Measurements from ENCODE around the gene CA5B.
"Not testable (repeated sequence)": the region's sequence is repeated elsewhere in the genome, so short reads cannot be mapped to it uniquely, and the experiment has no call there.

The CA5B gene

DNA sequence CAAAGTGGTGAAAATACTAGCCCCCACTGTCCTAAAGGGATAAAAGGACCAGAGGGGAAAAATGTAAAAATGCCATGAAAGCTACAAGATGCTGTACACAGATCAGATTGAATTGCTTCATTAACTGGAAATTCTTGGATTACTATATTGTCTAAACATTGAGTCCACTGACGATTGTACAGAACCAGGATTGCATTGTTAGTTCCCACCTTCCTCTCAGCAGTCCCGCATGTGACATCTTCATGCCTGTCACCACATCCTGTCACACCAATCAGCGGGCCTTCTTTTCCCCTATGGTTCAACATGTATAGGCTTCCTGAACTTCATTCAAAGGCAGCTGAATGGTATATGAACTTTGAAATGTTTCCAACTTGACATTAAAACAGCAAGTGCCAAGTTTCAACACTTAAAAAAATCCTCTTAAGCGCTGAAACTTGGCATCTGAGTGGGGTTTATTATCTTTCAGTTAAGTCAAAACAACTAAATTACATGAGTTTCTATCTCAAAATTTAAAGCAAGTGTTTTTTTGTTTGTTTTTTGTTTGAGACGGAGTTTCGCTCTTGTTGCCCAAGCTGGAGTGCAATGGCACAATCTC, 76.8 kb downstream of the CA5B start:
- DNase-seq (ENCODE audit: low read depth in 2 of 2): no peak

DNA sequence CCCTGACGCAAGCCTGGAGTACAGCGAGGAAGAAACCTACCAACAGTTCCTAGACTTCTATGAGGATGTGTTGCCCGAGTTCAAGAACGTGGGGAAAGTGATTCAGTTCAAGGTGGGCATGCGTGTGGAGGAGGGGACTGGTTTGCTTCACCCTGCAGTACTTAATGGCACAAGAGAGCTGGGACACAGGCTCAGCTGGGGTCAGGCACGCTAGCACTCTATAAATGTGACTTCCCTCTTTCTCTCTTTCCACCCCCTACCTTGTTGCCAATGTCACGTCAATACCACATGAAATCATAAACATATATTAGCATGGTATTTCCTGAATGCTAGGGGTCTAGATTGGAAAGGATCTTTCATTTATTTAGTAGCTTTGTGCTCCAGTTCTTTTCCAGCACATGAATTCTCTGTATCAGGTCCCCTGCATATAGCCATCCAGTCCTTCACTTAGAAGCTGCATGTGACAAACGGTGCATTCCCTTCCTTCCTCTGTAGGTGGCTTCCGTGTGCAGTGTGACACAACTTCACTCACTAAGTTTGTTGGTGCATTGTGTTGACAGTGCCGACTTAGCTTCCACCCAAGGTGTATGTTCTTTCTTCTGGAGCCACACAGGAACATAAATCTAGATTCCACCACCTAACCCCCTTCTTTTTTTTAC, 77.8 kb downstream of the CA5B start:
- DNase-seq (ENCODE audit: low read depth in 2 of 2): no peak

DNA sequence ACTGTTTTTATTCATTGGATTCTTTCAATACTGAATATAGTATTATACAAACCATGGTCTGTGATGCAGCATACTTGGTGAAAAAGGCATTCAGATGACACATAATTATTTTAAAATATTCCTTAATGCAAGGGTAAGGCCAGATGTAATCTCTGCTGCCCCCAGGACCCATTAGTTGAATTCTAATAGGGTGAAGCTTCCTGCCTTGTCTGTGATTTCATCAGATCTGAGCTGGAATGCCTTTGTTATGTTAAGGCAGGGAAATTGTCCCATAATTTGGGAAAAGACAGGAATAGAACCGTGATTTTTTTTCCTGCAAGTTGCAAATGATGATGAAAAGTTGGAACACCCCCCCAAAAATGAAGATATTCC, 78.4 kb downstream of the CA5B start:
- DNase-seq (ENCODE audit: low read depth in 2 of 2): no peak

DNA sequence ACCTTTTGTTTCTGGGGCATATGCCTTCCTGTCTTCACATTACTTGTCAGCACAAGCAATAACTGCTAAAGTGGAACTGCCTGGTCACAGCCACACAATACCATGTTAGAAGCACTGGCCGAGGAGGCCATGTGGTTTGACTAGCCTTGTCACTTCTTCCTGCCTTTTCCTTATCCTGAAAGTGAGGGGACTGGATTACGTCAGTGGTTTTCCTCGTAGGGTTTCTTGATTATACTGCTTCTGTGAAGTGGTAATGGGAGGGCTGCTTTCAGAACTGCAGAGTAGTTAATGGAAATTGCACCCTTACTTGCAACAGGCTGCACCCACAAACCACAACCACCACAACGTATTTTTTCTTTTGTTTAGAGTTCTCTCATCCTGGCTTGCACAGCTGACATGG, 78.8 kb downstream of the CA5B start:
- DNase-seq (ENCODE audit: low read depth in 2 of 2): peak in 1 of 2 experiments; percentile 15

DNA sequence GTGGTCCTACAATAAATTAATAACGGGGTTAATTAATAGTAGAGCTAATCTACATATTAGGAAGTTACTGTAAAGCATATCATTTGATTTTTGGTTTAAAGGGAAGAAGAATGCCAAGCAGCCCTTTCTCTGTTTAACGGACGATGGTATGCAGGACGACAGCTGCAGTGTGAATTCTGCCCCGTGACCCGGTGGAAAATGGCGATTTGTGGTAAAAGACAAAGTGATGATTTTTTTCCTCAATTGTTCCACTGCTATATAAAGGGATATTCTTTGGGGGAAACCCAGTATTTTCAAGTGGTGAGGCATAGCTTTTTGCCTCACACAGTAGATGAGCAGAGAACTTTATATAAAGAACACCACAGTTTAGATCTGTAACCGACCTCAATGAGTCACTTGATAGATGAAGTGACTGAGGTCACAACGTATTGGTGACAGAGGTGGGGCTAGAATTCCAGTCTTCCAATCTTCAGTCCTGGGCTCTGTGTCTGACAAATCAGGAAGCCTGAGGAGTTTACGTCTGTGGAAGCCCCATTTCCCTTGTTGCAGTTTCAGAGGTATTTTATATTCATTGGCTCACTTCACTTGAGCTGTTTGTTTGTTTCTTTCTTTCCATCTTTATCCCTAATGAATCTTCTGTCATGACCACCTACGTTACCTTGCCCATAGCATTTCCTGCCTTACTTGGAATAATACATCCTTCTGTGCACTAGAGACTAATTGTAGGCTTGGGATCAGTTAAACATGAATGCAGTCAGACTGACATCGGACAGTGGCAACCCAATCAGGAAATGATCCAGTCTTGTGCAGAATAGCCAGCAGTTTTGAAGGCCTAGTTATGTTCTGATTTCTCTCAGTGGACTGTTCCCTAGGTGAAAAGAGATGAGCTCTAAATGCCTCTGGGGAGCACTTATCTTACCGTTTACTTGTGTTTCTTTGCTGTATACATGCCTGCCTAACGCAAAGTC, 82.3 kb downstream of the CA5B start:
- no peak for DNase-seq (ENCODE audit: low read depth in 2 of 2)

DNA sequence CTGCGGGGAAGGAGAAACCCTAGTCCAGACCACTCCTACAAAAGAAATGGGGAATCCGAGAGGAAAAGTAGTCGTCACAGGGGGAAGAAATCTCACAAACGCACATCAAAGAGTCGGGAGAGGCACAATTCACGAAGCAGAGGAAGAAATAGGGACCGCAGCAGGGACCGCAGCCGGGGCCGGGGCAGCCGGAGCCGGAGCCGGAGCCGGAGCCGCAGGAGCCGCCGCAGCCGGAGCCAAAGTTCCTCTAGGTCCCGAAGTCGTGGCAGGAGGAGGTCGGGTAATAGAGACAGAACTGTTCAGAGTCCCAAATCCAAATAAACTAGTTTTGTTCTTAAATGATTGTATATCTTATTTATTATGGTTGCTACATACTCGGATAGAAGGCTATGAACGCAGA, 84.9 kb downstream of the CA5B start:
- DNase-seq (ENCODE audit: low read depth in 2 of 2): no peak

DNA sequence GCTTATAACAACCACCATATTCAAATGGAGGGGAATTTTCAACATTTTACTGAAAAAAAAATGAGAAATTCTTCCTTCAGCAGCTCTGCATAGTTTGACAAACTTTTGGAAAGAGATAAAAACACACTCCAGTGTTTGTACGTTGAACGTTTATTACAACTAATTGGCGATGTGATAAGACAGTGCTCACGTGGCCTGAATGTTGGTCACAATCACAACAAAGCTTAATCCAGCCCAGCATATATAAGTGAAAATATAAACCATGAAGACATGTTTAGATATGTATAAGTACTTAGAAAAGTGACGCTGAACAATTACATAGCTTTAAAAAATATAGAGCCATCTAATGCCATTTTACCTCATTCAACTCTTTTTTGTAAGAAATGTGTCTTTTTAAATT, 87.9 kb downstream of the CA5B start:
- DNase-seq (ENCODE audit: low read depth in 2 of 2): no peak

DNA sequence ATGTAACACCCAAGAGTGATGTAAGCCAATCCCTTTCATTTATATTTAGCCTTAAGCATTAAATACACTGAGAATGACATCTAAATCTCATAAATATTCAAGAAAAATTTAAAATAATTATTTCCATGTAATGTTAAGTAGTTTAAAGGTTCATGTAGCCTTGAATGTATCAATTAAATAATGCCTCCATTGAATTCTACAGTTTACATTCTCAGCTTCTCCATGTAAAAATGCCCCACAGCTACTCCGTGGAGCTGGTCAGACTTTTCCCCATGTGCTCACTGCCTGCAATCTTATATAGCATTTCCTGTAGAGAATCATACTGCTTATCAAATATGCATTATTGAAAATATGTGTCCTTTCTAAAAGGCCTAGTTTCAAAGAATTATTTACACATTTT, 91.1 kb downstream of the CA5B start:
- no peak for DNase-seq (ENCODE audit: low read depth in 2 of 2)

DNA sequence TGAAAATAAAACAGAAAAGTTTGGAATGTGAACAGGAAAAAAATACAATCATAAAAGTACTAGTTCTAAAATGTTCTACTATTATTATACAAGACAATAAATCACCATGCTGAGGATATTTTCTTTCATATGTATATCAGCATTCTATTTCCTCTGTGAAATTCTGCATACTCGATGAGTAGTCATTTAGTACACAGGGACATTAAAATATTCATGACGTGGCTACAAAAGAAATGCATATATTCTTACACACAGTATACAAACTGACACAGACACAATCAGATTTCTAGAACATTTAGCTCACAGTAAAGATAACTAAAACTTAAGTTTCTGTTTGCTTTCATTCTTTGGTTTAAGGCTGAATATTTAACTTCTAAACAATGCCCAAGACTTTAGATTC, 93.3 kb downstream of the CA5B start:
- DNase-seq (ENCODE audit: low read depth in 2 of 2): not testable (repeated sequence)

DNA sequence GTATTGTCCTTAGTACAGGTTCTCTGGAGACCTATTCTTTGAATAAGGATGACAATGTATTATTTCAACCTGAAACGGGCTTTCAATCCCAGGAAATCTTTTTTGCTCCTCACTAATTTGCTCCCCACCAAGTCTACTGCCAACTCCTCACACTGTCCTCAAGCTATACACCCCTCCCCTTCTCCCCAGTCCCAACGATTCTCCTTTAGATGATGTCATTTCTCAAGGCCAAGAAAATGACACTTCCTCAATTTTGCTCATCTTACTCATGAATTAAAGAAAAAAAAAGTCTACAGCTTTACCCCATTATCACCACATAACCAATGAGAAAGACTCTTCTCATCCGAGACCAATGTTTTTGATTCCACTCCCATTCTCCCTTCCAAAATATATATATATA, 96.0 kb downstream of the CA5B start:
- no peak for DNase-seq (ENCODE audit: low read depth in 2 of 2)

DNA sequence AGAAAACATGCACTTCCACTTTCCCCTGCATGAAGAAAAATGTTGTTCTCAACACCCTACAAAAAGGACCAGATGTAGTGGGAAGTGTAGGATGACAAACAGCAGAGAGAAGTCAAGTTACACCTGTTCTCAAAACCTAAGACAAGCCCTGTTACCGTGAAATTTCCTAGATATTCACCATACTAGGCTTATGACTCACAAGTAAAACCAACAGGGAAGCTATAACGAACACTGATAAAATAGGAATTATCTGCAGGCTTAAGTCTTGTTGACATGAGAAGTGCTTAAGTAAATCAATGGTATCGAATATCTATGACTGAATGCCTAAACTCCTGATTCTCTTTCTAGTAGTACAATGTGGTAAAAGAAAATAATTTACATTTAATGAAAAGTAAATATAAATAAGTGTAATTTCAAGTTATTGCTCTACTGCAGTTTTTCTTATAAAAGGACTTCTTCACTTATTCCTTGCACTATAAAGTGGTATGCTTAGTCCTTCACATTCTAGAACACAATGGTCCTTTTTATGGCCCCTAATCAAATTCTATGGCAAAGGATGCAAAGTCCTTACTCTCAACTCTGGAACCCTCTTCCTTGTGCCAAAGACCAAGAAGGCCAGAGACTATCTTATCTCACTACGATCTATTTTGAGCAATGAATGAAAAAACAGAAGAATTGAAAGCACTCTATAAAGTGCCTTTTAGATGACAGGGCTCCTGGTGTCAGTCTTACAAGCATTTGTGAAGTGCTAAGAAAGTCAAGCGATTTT, 96.9 kb downstream of the CA5B start:
- no peak for DNase-seq (ENCODE audit: low read depth in 2 of 2)

Measured in stimulated activated CD4-positive, alpha-beta T cell treated with anti-CD3 and anti-CD28 coated beads, Interleukin-12 subunit alpha, Interleukin-12 subunit beta, amount 100 ng/mL, for 24 hours (primary cell).